Prostate gland (tissue), 2 donors: ENCODE data around the gene SH3BP4.

Source experiments
- CTCF ChIP-seq, 4 experiments: fragments of 200-600 bp in 2 of 4; fragments of 450-650 bp in 2 of 4; sonication (generic) in 2 of 4; IDR thresholded peaks; 1 replicate in 3 of 4; 2 replicates in 1 of 4; pipeline ENCODE4 v1.5.1; 2016 to 2019; ENCODE audit warnings: antibody characterized with exemption in 4 of 4, mild to moderate bottlenecking in 2 of 4, moderate library complexity in 2 of 4
- POLR2A ChIP-seq: fragments of 450-650 bp; IDR thresholded peaks from one replicate; pipeline ENCODE4 v1.6.1; 2016; ENCODE audit warnings: antibody characterized with exemption, mild to moderate bottlenecking

GRCh38 chr2:234969306-234970098 is 17.7 kb downstream of the SH3BP4 start:
- TF ChIP-seq CTCF (IDR thresholded peaks at IDR 0.05) (no peak), POLR2A (no peak)
